Measurements from ENCODE around the gene MUC2. TPM values are rescaled to one million over a fixed set of nuclear protein-coding genes. Genes with fewer than 3 reads are reported as not detected.

MUC2 gene
- under 1 TPM; 0.03 to 0.21 (median 0.17) TPM for polyA plus RNA-seq (ENCODE audit: insufficient read length in 3 of 3)
- long read RNA-seq, donor 1: 0 reads
- long read RNA-seq, donor 2: 0 reads
- long read RNA-seq, donor 3: 0 reads
- long read RNA-seq, donor 4: 0 reads
- long read RNA-seq, donor 5: 0 reads
- long read RNA-seq, donor 6: 0 reads
- long read RNA-seq, donor 7: 0 reads
- long read RNA-seq, donor 8: 0 reads
- long read RNA-seq, donor 9: 0 reads
- long read RNA-seq, donor 10: 0 reads
- long read RNA-seq, donor 11: 0 reads
- long read RNA-seq, donor 12: 0 reads
- long read RNA-seq, donor 13: 0 reads
- long read RNA-seq, donor 14: 0 reads
- long read RNA-seq, donor 15: 0 reads
- long read RNA-seq, donor 16: 0 reads

GRCh38 chr11:1074244-1075221, at the start of gene MUC2:
MUC2 (plus strand) TSS chr11:1074874.
- DNase-seq: no peak

DNA sequence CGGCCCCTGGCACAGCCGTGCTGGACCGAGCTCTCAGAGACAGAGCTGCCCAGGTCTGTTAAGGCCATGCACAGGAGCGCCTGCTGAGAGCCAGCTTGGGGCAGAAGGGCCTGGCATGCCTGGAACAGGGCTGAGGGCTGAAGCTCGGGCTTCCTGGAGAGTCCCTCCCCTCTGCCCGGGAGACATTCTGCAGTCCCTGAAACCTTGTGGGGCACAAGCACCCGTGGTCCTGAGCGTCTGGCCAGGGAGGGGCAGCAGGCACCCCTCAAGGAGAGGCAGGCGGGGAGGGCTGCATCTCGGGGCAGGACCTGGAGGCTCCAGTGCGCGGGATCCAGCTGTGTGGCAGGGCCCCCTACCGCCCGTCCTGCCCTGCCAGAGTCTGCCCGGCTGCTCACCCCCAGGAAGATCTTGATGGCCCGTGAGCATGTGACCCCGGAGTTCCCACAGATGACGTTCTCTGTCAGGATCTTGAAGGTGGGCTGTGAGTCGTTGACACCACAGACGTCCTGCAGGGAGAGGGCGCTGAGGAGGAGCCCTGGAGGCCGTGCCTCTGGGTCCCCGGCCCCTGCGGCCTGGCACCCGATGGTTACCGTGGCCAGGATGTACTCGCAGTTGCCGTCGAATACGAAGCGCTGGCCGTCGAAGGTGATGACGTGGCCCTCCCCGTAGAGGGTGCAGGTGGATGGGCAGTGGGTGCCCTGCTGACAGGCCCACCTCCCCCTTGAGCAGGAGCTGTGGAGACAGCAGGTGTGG, 49.1 kb upstream of the MUC2 start:
- DNase-seq: no peak

DNA sequence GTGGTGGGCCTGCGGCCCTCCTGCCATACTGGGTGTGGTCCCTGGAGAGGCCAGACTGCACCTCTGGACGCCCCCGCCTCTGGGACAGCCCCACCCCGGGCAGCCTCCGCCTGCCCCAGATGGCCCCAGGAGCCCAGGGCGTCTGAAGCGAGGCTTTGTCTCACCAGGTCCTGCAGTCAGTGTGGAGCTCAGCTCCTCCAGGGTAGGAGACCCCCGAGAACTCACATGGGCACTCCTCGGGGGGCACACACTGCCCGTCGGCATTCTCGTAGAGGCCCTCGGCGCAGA, 48.6 kb upstream of the MUC2 start:
- DNase-seq: no peak

GRCh38 chr11:1026641-1027482, 47.8 kb upstream of the MUC2 start:
- DNase-seq: no peak

DNA sequence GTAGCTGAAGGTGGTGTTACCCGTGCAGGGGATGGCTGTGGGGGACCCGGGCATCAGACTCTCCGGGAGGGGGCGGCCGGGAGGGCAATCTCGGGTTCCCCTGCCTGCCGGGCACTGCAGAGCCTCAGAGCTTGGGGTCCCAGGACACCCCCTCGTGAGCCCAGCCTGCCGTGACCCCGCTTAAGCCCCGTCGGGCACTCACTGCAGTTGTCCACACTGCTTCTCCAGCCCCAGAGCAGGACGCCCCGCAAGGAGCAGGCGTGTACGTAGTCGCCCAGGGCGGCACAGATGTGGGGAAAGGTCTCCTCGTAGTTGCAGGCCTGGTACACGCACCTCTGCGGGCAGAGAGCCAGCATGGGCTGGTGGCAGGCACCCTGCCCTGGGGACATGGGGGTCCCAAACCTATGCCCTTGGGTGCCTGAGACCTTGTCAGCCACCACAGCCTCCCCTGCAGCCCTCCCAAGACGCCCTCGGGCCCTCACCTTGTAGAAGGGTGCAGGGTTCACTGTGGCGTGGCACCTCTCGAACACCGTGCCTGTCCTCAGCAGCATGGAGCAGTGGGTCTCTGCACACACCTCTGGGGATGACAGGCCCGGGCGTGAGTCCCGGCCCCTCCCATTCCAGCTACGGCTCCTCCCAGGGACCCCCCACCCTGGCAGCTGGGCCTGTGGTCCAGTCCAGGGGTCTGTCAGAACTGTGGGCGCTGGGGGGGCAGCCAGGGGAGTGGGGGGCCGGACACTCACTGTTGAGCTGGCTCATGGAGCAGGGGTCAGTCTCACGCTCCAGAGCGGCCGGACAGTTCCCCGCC, 47.0 kb upstream of the MUC2 start:
- no peak for DNase-seq

DNA sequence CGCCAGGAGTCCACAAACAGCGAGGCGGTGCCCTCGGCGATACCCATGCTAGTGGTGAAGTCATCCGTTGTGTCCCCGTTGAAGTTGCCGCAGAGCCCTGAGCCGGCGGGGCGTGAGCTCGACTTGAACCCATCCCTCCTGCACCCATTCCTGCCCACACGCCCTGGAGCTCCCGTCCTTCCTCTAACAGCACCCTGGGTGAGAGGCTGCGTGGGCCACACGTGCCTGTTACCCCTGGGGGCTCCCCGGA, 46.5 kb upstream of the MUC2 start:
- no peak for DNase-seq

- no peak for DNase-seq
Observed at GRCh38 chr11:1028616-1029015, 46.1 kb upstream of the MUC2 start.

GRCh38 chr11:1029051-1029450, 45.6 kb upstream of the MUC2 start:
- no peak for DNase-seq

- no peak for DNase-seq
Observed at GRCh38 chr11:1029654-1030053, 45.0 kb upstream of the MUC2 start.

DNA sequence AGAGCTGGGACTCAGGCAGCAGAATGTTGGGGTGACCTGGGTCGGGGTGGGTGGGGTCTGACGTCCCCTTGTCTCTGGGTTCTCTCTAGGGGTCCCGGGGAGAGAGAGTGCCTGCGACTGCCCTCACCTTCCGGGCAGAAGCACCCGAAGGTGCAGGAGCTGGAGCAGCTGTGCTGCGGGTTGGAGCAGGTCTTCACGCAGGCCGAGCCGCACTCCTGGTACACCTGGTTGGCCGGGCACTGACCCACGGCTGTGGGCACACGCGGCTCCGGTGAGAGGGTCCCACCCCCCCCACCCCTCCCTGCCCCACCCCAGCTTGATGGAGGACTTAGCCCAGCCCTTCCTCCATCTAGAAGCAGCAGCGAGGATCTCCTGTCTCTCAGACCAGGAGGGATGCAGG, 44.6 kb upstream of the MUC2 start:
- no peak for DNase-seq

- no peak for DNase-seq
Observed at GRCh38 chr11:1030556-1030955, 44.1 kb upstream of the MUC2 start.

GRCh38 chr11:1031121-1031899, 43.4 kb upstream of the MUC2 start:
- no peak for DNase-seq

DNA sequence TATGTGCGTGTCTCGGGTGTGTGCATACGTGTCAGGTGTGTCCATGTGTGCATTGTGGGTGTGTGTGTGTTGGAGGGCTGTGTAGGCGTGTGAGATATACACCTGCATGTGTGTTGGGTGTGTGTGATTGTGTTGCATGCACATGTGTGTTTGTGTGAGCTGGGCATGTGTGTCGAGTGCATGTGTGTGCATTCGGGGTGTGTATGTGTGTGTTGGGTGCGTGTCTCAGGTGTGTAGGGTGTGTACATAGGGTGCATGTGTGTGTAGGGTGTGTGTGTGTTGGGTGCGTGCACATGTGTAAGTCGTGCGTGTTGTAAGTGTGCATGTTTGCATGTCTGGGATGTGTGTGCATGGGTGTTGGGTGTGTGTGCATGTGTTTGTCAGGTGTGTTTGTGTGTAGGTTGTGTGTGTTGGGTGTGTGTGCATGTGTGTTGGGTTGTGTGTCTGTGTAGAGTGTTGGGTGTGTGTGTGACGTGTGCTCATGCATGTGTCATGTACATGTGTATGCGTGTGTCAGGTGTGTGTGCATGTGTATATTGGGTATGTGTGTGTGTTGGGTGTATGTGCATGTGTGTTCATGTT, 42.3 kb upstream of the MUC2 start:
- DNase-seq: no peak

DNA sequence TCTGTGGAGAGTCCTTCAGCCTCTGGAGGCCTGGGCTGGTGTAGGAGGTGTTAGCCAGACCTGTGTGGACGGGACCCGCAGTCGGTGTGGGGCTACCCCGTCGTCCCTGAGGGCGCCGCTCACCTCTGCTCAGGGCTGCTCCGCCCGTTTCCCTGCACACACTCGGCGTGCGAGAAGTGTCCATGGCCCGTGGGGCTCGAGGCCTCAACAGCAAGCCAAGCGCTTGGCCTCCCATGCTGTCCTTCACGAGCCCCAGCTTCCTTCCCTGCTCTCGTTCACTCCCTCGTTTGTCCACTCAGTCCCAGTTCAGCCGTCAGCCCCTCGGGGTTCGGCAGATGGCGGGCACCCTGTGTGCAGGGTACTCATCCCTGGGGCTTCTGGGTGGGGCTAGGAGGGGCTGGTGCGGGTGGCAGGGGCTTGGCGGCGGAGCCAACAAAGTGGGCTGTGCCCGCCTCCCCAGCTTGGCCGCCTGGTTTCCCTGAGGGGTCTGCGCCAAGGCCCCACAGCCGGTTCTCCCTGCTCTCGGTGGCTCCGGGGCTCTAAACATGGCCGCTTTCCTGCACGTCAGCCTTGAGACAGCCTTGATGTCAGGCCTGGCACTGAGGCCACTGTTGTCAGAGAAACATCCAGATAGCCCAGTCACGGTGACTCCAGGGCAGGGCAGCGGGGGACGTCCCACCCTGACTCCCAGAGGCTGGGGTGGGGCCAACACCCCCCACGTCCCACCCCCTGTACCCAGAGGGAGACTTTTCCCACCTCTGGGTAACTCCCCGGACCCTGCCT, 41.5 kb upstream of the MUC2 start:
- DNase-seq: no peak

- DNase-seq: no peak
Observed at GRCh38 chr11:1034001-1034400, 40.7 kb upstream of the MUC2 start.

DNA sequence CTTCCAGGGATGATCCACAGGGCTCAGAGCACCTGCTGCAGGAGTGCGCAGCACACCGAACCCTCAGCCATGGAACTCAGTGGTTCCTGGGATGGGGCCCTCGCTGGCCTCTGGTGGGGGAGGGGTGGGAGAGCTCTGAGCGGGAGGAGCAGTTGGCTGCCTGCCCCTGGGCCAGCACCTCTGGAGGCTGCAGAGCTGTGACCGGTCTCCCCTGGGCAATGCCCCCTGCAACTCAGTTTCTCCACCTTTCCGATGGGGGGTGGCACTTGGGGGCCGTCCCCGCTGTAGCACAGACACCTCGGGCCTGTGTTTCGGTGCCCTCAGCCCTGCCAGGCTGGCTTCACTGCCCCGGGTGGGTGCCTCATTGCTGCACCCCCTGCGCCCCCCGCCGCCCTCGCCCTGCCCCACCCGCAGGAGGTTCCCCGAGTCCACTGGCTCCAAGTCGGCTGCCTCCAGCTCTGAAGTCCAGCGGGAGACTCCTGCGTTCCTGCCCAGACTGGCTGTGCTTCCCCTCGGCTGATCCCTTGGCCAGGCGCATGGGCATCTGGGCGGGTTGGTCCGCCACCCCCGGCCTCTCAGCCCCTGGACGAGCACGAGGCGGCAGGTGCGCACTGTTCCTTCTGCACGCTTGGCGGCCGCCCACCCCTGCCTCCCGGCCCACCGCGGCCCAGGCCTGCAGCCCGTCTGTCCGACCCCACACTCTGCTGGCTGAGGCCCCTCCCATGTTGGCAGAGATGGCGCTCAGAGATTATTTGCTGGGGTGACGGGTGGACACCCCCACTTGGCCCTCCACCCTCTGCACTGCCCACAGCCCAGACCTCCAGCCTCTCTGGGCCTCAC, 40.0 kb upstream of the MUC2 start:
- DNase-seq: no peak

DNA sequence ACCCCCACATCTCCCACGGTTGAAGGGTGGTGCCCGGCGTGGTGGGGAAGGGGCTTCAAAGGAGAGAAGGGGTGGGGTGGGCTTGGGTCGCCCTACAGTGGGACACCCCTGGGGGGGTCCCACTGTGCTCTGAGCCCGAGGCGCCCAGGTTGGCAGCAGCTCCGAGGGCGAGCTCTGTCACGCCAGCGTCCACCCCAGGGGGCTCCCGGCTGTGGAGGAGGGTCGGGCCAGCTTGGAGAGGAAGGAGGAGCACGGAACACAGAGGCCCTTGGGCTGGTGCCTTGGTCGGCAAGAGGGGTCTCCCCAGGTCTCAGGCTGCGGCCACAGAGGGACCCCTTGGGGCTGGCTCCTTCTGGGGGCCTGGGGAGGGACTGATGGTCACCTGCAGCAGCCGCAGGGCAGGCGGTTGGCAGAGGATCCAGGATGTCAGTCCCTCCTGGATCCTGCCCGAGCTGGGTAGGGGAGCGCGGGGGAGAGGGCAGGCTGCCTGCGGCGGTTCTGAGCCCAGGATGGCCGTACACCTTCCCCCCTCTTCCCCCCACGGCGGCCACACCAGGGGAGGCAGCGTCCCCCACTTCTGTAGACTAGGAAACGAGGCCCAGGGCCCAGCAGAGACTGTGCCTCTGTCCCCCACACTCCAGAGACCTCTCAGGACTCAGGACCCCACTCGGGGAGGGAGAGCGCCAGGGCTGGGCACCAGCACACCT, 38.9 kb upstream of the MUC2 start:
- DNase-seq: no peak
